ENCODE results near the gene SUGP1. TPM values are rescaled to one million over a fixed set of nuclear protein-coding genes. Genes with fewer than 3 reads are reported as not detected.

SUGP1 gene
- total RNA-seq, 1 donor from 2014 or later: 44.7 TPM

DNA sequence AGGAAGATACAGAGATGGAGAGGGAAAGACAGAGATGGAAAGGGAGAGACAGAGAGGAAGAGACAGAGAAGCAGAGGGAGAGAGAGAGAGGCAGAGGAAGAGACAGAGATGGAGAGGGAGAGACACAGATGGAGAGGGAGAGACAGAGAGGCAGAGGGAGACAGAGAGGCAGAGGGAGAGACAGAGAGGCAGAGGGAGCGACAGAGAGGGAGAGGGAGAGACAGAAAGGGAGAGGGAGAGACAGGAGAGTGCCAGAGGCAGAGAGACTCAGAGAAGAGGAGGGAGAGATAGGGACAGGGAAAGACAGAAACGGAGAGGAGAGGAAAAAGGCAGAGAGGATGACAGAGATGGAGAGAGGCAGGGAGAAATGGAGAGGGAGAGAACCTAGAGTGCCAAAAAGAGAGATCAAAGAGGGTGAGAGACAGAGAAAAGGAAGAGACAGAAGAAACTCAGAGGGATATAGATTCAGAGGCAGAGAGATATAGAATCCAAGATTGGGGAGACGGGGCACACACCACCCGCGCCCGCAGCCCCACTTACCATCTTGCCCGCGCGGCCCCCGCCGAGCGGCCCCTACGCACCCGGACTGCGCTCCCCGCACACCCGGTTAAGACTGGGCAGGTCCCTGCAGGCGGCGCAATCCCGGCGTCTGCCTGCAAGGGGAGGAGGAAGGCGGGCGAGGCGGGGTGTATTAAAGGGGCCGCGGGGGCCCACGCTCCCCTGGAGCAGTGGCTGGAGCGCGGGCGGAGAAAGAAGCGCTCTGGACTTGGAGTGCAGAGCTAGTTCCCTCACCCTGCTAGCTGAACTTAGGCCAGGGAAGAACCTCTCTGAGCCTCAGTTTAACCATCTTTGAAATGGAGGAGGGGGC lies 57.9 kb downstream of the SUGP1 start:
- peaks cover 4% of the 10 kb centered on the region for H3K9me3 ChIP-seq (replicated peaks)
- peaks cover 75% of the 10 kb centered on the region for H3K27me3 ChIP-seq (ENCODE audit: low read depth)
- no peaks in the 10 kb centered on the region for H3K36me3 ChIP-seq
- H3K4me1 ChIP-seq: peaks cover 6% of the 10 kb centered on the region
- no peak for TF ChIP-seq CTCF (IDR thresholded peaks at IDR 0.05; ENCODE audit: borderline replicate concordance)
- intact Hi-C loops (cut with micrococcal nuclease): no loop called here
- H3K4me3 ChIP-seq: no peak overlapping the region
- no peak overlapping the region for H3K27ac ChIP-seq (replicated peaks)
- no peak for DNase-seq

GRCh38 chr19:19261350-19262189 lies 58.7 kb downstream of the SUGP1 start:
- Histone ChIP-seq H3K9me3 (replicated peaks) (peaks cover 4% of the 10 kb centered on the region), H3K4me1 (peaks cover 6% of the 10 kb centered on the region), H3K36me3 (no peaks in the 10 kb centered on the region), H3K27ac (replicated peaks) (no peak overlapping the region), H3K27me3 (ENCODE audit: low read depth) (peaks cover 83% of the 10 kb centered on the region), H3K4me3 (peak overlapping the region; percentile 35)
- TF ChIP-seq CTCF (IDR thresholded peaks at IDR 0.05; ENCODE audit: borderline replicate concordance): no peak
- DNase-seq: no peak
- intact Hi-C loops (cut with micrococcal nuclease): no loop called here

DNA sequence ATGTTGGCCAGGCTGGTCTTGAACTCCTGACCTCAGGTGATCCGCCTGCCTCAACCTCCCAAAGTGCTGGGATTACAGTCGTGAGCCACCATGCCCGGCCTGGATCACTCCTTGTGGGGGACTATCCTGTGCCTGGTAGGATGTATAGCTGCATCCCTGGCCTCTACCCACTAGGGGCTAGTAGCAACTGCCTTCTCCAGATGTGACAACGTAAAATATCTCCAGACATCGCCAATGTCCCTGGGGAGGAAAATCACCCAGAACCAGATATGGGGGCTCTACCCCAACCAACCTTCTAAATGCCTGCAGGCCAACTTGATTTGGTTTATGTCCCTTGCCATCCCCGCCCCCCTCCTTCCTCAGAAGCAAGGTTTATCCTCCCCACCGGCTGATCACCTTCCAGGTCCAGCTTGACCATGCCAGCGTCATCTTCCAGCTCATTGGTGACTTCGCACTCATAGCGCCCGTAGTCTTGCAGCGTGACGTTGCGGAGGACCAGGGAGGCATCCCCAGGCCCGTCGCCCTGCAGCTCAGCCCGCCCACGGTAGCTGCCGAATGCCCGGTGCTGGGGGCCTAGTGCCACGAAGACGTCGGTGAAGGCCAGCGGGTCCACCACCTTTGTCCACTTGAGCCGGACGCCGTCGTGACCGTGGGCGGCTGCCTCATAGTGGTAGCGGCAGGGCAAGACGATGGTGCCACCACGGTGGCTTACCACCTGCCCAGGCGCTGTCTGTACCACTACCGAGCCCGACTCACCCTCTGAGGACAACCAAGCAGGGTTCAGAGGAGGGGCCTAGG lies 59.7 kb downstream of the SUGP1 start:
- no peak for DNase-seq
- H3K4me3 ChIP-seq: no peak overlapping the region
- peaks cover 93% of the 10 kb centered on the region for H3K27me3 ChIP-seq (ENCODE audit: low read depth)
- no peak overlapping the region for H3K27ac ChIP-seq (replicated peaks)
- H3K9me3 ChIP-seq (replicated peaks): peaks cover 4% of the 10 kb centered on the region
- H3K36me3 ChIP-seq: no peaks in the 10 kb centered on the region
- intact Hi-C loops (cut with micrococcal nuclease): no loop called here
- TF ChIP-seq CTCF (IDR thresholded peaks at IDR 0.05; ENCODE audit: borderline replicate concordance): no peak
- H3K4me1 ChIP-seq: peaks cover 6% of the 10 kb centered on the region

DNA sequence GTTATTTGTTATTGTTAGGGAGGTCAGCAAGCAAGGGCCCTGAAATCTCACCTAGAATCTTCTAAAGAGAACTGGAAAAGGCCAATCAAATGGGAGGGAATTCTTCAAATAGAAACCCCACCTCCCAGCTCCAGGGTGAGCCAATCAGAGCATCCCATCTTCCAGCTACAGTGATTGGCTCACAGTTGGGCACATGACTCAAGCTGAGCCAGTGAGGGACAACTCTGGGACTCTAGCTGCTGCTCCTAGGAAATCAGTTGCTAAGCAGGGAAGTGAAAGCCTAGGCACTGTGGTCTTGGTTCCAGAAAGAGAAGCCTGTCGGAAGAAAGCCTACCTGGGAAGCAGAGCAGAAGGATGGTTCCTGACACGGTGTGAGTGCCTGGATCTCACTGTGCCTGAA lies 60.6 kb downstream of the SUGP1 start:
- no peak for DNase-seq
- H3K27me3 ChIP-seq (ENCODE audit: low read depth): peaks cover 100% of the 10 kb centered on the region
- intact Hi-C loops (cut with micrococcal nuclease): no loop called here
- no peak for TF ChIP-seq CTCF (IDR thresholded peaks at IDR 0.05; ENCODE audit: borderline replicate concordance)
- peaks cover 6% of the 10 kb centered on the region for H3K4me1 ChIP-seq
- H3K9me3 ChIP-seq (replicated peaks): peaks cover 4% of the 10 kb centered on the region
- H3K36me3 ChIP-seq: no peaks in the 10 kb centered on the region
- no peak overlapping the region for H3K4me3 ChIP-seq
- no peak overlapping the region for H3K27ac ChIP-seq (replicated peaks)
